SKM-1 treated with dmso at 0.1 percent for 144 hours (cell line): ENCODE measurements around the gene CCDC141.

Experiments
- DNase-seq: peaks from one replicate; lab custom pipeline; 2025; ENCODE audit not compliant: unreplicated experiment; lab: John Stamatoyannopoulos, UW

CCDC141 gene

GRCh38 chr2:178830451-178830850 lies 219.5 kb downstream of the CCDC141 start:
- DNase-seq = no peak

GRCh38 chr2:178829981-178830380 lies 220.0 kb downstream of the CCDC141 start:
- DNase-seq = no peak

DNA sequence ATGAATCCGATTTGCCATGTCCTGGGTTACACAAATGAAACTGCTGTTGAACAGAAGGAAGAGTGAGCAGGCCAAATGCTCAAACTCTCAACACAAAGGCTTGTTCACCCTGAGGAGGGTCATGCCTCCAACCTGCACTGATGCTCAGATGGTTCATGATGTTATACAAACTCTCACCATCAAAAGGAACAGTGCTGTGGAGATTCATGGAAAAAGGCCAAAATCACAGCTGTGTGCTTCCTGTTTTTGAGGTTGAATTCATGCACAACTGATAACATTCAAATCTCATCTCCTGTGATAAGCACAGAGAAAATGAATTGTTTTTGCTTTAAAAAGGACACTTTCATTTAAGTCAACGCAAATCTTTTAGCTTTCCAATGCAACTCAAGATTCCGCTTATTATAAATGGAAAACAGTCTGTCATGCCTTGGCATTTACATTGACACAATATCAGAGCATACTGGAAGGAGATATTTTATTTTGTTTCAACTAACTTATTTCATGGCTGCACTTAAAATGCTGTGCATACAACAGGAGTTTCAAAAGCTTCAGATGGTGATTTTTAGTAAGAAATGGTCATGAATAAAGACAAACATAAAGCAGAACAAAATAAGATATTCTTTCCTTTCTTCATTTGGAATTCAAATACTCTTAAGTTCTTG lies 220.5 kb downstream of the CCDC141 start:
- DNase-seq = no peak

DNA sequence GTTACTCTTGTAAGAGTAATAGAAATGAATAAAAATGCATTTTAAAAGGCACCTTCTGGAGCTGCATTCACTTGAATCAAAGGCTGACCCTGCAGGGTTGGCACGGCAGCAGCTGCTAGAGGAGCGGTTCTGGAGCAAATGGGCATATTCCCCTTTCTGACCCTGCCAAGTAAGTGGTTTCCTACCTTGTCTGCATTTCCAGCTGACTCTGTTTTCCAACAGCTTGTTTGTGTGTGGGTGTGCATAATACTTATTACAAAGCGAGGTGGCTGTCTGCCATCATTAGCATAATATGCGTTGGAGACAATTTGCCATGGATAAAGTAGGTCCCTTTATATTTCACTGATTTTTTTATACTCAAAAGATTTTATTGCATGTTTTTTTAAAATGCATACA lies 221.5 kb downstream of the CCDC141 start:
- no peak for DNase-seq

DNA sequence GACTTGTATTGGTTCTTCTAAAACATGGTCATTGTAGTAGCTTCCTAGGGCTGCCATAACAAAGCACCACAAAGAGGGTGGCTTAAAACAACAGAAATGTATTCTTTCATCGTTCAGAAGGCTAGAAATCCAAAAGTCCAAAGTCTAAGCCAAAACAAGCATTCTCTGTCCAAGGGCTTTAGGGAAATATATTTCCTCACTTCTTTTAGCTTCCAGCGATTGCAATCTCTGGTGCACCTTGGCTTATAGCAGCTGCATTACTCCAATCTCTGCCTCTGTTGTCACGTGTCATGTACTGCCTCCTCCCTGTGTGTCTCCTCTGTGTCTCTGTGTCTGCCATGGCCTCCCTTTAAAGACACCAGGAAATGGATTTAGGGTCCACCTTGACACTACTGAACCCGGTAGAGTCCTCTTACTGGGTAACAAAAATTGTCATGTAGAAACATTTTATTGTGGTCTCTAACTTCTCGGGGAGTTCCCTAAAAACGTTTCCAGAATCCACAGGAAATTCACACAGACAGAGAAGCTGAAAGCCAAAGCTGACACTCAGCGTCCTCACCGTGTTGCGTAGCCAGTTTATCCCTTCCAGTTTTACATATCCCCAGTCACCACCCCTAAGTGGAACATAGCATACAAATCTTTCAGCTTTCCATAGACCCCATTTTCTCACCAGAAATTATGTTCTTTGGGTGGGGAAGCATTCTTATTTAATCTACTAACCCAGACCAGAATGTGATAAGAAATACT lies 222.0 kb downstream of the CCDC141 start:
- DNase-seq = no peak

DNA sequence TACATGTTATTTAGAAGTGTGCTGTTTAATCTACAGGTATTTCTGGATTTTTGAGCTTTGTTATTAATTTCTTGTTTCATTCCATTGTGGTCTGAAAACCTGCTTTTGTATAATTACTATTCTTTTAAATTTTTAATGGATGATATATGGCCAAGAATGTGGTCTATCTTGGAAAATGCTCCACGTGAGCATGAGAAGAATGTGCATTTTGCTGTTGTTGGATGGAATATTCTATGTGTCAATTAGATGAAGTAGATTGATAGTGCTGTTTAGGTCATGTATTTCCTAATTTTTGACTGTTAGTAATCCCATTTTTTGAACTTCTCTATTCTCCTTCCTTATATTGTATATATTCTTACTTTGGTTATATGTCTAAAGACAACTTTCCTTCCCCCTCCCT lies 222.8 kb downstream of the CCDC141 start:
- no peak for DNase-seq

- DNase-seq = no peak
Measured at GRCh38 chr2:178825183-178825582, 224.8 kb downstream of the CCDC141 start.

DNA sequence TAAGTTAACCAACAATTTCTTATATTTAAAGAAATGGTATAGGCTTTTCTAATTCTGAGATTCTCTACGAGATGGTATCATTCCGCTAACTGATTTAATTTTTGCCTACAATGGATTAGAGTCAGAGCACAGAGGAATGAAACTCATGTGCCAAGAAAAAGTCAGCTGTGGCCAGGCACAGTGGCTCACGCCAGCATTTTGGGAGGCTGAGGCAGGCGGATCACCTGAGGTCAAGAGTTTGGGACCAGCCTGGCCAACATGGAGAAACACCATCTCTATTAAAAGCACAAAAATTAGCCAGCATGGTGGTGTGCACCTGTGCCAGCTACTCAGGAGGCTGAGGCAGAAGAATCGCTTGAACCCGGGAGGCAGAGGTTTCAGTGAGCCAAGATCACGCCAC lies 225.8 kb downstream of the CCDC141 start:
- no peak for DNase-seq

DNA sequence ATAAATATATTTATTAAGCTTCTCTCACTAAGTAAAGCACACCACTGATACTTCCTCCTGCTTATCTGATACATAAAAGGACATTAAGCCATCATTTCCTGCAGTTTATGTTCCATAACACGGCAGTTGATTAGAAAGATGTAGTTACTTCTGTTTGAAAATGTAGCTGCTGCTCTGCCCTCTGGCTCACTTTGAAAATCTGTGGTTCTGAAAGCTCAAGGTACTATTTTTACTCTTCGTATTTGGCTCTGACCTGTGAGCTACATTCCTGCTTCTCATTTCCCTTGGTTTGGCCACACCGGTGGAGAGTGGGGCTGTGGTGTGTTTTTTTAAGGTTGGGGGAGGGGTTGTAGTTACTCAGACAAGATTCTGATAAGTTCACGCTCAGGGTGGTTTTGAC lies 229.9 kb downstream of the CCDC141 start:
- peak; percentile 28 for DNase-seq

DNA sequence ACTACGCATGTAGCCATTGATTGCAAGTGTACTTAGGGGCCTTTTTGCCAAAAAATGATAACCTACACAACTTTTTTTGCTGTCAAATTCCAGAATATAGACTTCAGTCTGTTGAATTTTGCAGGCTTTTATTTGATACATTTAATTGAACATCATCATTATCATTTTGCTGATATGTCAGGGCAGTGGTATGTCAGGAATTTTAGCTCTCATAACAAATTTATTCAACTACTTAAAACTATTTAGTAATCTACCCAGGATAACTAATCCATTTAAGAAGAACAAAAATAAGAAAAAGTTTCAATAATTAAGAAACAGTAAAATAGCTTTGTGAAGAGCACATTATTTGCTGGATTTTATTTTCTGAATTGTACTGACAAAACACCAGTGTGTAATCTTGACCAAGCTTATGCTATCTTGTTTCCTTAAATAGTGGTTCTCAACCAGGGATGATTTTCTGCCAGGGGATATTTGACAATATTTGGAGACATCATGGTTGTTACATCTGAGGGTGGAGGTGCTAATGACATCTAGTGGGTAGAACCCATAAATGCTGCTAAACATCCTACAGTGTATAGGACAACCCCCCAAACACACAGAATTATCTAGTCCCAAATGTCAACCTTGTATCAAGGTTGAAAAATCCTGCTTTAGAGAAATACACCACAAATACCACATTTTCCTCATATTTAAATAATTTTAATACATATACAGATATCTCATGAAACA lies 230.6 kb downstream of the CCDC141 start:
- DNase-seq = no peak

DNA sequence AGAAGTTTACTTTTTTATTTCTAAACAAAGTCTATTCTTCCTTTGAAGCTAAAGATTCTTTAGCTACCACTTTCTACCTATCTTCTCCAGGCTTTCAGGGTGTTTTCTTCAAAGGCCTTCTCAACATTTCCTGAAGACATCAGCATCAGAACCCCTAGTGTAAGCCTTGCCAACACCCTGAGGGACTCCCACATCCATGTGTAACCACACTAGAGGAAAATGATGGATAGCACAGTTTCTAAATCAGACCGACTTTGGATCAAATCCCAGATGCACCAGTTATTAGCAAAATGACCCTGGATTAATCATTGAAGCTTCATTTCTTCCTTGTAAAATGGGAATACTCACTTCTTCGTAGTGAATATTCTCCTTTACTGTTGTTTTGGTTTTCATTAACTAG lies 238.0 kb downstream of the CCDC141 start:
- no peak for DNase-seq

- DNase-seq = no peak
Measured at GRCh38 chr2:178811045-178811444, 238.9 kb downstream of the CCDC141 start.

DNA sequence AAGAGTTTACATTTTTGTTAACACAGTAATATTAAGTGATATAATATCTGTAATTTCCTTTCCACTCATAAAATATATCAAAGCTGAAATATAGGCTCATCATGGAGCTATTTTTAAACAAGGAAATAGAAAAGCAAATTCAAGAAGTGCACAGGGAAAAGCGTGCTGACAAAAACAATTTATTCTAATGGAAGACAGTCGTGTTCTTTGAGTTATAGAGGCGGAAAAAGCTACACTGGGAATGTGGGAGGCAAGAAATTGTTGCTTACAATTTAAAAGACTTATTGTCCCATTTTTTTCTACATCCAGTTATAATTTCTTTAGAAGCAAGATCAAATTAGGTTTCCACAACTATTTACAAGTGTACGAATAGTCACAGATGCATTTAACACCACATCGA lies 239.5 kb downstream of the CCDC141 start:
- no peak for DNase-seq

GRCh38 chr2:178807227-178808008 lies 242.5 kb downstream of the CCDC141 start, which contains the start of gene TTN:
TTN (minus strand) TSS chr2:178807423; CDS start chr2:178804642, 2,781 bp downstream.
- DNase-seq = no peak

- no peak for DNase-seq
Measured at GRCh38 chr2:178806543-178806942, 243.4 kb downstream of the CCDC141 start.

DNA sequence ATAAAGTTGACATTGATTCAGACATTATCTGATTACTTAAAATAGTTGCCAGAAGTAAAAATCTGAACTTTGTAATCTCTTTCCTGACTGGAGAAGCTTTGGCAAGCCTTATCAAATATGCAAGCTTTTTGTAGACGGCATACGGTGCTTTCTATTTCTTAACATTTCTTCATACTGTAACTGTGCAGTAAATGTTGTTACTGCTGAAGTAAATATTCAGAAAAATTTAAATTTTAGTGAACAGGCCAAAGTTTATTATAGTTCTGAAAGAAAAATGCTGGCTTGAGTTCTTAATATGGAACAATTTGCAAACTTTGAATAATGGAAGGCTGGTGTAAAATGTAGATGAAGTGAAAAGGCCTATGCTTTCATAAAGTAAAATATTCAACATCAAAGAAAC lies 244.5 kb downstream of the CCDC141 start:
- no peak for DNase-seq

GRCh38 chr2:178804791-178805190 lies 245.1 kb downstream of the CCDC141 start:
- peak; percentile 62 for DNase-seq

DNA sequence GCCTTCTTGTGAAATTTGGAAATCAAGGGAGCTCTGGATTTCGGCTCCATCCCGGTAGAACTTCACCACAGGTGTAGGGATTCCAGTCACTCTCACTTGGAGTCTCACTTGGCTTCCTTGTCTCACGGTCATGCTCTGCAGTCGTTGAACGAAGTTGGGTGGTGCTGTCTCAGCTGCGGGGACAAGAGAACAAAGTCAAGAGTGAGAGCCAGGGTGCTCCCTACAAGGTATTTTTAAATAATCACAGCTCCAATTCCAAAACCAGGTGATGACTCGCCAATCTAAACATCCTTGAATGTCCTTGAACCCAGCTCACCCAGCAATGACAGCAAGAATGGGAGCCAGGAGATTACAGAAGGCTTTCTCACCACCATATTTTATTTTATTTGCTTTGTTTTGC lies 249.4 kb downstream of the CCDC141 start:
- no peak for DNase-seq

GRCh38 chr2:178799305-178799704 lies 250.6 kb downstream of the CCDC141 start:
- DNase-seq = no peak

- DNase-seq = peak; percentile 28
Measured at GRCh38 chr2:178796079-178796677, 253.8 kb downstream of the CCDC141 start.

GRCh38 chr2:178787934-178788333 lies 262.0 kb downstream of the CCDC141 start:
- no peak for DNase-seq
